HG02588 (cell line): ENCODE data around the gene STK38L.
"Not testable (repeated sequence)": the region's sequence is repeated elsewhere in the genome, so short reads cannot be mapped to it uniquely, and the experiment has no call there.

ENCODE experiments used
- ATAC-seq: cut with Tn5 transposase; IDR thresholded peaks from one replicate; pipeline ENCODE4 v1.9.1; 2021; ENCODE audit warnings: mild to moderate bottlenecking, moderate library complexity; ENCODE audit not compliant: unreplicated experiment

Gene STK38L

DNA sequence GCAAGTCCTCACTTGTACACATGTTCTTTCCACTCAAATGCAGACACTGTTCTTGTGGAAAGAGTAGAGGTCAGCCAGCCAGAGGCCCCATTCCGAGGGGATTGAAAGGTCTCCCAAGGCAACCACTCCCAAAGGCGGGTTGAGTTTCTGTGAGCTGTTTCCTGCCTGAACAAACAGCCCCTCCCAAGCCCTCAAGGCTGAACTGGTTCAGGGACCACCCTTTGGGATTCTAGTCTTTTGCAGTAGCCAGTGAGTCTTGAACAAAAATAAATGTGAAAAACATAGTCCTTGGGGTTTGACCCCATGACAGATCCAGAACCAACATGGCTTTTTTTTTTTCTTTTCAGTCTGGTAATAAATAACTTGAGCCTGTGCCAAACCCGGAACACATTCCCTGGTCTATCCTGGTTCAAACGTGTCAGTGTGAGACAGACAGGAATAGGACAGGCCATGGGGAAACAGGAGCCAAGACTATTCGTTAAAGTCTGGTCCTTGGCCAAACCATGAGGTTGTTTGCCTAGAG is 17.6 kb upstream of the STK38L start:
- no peak for ATAC-seq

DNA sequence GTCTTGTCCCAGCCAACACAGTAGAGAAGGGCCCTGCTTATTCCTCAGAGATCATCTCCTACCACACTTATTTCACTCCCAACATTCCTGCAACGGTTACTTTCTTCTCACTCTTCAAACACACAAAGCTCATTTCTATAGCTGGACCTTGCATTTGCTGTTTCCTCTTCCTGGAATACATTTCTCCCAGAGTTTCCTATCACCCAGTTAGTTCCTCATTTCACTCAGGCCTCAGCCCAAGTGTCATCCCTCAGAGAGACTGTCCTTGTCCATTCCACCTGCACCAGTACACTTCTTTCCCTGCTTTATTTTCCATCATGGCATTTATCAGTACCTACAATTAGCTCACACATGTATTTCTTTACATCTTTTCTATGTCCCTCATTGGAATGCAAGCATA is 14.7 kb upstream of the STK38L start:
- no peak for ATAC-seq

DNA sequence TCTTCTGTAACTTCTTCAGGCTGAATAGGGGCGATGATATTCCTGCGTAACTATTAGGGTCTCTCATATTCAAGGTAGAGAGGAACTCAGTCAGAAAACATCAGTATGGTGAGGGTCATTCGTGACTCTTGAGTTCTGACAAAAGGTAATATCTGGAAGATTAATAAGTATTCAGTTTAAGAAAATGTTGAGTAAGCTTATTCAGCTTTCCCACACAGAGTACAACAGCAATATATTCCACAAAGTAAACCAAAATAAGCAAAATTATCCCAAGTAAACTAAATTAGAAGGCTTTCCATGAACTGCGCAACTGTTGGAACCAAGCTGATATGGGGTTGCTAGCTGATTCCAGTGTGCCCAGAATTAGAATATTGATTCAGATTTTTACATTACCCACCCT is 12.7 kb upstream of the STK38L start:
- ATAC-seq = not testable (repeated sequence)

DNA sequence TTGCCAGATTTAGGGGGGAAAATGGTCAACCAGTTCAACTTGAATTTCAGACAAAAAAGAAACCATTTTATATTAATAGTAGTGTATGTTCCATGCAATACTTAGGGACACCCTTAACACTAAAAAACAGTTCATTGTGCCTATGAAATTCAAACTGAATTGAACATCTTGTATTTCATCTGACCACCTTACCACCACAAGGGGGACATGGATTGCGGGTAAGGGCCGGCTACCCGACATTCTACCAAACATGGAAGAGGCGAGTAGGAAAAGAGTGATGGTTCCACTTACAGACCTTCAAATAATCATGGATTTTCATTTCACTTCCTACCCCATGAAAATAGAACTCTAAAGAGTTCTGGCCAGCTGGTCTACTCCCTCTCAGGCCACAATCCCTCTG is 10.3 kb upstream of the STK38L start:
- no peak for ATAC-seq

DNA sequence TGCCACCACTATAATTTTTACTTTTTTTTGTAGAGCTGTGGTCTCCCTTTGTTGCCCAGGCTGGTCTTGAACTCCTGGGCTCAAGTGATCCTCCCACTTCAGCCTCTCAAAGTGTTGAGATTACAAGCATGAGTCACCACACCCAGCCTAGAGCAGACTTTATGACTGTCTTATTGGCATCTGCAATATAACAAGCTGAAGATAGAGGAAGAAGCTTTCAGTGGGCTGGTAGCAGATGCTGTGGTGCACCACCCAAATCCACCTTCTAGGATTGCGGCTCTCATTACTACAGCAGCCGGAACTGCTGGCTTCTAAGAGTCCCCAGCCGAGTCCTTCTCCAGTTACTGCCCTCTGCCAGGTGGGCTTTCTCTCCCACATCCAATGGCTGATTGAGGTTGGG is 7.6 kb upstream of the STK38L start:
- no peak for ATAC-seq

DNA sequence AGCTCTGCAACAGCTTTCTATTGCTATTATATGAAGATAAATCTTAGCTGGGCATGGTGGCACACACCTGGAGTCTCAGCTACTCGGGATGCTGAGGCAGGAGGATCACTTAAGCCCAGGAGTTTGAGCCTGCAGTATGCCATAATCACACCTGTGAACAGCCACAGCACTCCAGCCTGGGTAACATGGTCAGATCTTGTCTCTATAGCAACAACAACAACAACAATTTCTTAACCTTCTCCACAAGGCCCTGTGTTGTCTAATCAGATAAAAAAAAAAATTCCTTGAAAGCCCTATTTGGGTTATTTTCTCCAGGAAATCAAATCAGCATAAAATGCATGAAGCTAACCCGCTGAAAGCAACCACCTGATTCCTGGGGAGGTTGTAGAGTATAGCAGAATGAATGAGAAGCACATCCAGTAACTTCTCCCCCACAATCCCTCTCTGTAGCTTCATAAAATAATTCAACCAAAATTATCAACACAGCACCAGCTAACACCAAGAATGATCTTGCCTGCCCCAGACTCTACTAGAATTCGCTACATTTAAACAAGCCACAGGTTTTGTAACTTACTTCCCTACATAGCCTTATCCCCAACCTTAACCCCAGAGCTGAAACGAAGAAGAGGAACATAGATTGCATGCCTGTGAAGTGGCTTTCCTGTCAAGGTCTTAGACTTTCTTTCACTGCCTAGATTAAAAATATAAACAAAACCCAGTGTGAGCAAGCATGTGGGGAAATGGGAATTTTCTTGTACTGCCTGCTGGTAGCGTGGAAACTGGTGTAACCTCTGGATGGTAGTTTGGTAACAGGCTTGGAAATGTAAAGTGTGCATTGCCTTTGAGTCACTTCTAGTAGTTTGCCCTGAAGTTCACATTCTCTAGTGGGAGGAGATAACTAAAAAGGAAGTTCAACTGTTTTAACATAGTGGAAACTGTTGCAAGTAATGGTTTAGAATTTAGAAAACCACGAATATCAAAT is 6.0 kb upstream of the STK38L start:
- ATAC-seq = peak; percentile 71

DNA sequence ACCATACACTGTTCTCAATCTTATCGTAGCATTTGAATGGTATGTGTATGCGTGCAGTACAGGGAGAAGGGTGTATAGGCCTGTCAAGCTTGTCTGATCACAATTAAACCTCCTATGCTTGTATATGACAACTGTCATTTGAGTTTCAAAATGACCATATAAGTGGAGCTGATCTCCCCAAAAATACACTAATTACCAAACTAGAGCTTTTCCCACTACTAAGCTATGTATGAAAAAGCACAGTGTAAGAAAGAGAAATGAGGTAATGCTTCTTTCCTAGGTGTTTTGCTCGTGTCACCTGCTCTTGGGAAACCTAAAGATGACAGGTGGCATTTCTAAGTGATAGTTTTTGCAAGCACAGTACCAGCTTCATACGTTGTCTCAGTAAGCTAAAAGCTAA is 1.1 kb upstream of the STK38L start:
- no peak for ATAC-seq

DNA sequence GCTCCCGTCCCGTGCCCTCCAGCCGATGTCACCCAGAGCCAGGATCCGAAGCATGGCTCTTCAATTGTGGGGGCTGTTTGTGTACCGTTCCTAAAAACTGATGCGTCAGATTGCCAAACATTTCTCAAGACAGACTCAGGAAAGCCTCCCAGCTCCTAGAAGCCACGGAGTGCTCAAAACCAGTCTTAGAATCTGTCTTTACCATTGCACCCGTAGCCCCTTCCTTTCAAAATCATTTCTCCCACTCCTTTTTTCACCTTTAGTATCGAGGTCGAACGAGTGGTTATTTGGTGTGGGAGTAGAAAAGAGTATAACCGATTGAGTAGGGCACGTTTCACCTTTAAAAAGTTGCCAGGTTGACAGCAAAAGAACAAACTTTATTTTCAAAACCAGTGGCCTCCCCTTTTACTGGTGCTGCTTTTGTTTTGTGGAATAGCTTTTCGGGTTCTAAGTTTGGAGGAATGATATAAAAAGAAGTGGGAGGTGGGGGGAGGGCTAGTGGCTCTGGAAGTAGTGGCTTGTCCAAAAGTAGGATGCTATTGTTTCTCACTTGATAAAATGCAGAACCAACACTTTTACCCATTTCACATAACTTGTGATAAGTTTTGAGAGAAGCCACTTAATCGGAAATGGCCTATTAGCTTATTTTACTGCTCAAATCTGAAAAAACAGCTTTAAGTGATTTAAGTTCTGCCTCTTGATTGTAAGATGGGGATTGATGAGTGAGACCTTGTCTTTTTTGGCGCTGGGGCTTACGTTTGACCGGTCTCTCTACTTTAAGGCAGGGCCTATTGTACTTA is 803 bp downstream of the STK38L start:
- ATAC-seq = peak; percentile 1

DNA sequence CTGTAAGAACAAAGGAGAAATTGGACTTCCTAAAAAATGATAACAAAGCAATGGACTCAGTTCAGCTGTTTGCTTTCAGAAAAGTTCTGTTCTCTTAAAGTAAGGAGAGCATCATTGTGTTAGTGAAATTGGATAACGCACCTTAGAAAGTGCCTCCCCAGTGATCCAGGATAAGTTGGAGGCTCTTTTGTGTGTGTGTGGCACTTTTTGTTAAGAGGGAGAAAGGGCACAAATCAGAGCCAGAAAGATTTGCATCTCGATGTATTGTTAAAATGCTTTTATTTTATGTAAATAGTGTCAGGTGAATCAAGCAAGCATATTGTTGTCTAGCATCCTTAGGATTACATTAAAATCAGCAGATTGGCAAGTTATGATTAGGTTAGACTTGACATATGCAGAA is 2.1 kb downstream of the STK38L start:
- no peak for ATAC-seq

DNA sequence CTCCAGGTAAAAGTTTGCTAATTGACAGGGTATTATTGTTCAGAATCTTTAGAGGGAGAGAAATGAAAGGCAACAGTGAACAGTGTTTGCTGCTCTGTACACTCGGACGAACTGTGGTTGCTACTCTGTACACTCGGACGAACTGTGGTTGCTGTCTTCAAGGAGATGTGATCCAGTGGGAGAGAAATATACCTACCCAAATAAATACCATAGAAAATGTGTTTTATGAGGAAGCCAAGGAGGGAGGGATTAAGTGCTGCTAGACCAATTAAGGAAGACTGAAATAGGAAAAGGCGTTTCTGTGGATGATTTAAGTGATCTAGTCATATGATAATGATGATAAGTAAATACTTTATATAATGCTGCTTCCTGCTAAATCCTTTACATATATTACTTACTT is 2.7 kb downstream of the STK38L start:
- no peak for ATAC-seq

DNA sequence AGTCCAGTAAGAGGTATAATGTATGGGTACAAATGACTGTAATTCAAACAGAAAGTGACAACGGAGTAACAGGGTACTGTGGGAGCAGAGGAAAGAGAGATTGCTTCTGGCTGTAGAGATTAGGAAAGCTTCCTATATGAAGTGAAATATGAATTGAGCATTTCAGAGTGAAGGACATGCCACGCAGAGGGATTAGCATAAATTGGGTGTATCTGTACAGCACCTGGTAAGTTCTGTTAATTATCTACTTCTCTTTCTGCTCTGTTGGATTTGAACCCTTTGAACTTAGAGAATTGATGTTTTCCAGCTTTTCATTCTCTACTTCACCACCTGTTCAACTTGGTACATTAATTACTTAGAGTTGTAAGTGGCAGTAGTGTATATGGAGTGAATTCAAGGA is 8.8 kb downstream of the STK38L start:
- peak; percentile 51 for ATAC-seq

DNA sequence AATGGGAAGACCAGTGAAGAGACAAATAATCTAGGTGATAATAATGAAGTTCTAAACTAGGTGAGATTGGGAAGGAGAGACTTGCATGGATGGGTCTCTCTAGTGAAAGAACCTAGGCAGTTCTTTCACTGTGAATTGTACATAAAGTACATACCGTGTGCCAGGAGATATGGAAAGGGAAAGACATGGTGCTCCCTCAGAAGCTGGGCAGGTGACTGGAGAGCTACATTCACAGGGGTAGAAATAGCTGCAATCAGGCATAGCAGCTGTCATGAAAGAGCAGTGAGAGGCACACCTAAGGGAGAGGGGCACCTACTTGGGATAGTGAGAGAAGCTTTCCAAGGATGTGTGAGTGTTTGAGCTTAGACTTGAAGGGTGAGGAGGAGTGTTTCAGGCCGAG is 9.3 kb downstream of the STK38L start:
- no peak for ATAC-seq

DNA sequence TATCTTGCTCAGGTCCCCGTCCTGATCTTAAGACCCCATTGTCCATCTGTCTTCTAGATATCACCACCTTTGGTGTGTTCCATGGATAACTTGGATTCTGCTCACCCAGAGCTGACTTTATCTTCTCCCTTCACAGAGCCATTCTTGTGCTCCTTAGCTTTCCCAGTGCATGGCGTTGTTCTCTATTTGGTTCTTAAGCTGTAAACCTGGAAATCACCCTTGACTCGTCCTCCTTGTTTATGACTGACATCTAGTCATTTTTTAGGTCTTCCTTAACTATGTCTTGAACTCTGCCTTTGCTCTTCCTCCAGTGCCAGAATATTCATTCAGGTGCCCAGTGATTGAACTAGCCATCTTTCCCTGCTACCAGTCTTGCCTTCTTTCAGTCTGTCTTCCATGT is 11.7 kb downstream of the STK38L start:
- ATAC-seq = no peak

DNA sequence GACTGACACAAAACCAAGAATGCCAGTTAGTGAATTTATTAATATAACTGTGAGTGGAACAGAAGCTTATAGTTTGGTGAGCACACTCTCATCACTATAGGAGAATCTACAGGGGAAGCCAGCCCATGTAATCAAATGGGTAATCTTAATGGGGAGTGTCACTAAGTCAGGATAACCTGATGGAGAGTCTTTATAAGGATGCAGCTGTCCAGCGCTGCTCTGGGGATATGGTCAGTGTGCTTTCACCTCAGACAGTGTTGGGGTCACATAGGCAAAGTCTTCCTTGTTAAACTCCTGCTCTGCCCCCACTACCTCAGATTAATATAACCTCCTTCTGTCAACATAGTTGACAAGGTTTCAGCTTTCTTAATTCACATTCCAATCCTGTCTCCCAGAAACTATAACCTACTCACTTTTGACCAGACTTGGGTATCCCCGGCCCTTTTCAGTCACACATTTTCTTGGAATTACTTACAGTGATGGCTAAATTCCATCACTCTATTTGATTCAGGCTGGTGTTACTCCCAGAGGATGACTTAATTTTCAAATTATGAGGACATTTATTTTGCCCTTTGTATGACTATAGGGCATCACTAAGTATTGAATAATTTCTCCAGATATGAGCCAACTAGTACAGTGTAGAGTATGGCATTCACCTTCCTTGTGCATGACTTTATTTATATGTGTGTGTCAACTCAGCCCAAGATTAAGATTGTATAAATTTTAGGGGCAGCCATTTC is 13.2 kb downstream of the STK38L start:
- ATAC-seq = no peak

DNA sequence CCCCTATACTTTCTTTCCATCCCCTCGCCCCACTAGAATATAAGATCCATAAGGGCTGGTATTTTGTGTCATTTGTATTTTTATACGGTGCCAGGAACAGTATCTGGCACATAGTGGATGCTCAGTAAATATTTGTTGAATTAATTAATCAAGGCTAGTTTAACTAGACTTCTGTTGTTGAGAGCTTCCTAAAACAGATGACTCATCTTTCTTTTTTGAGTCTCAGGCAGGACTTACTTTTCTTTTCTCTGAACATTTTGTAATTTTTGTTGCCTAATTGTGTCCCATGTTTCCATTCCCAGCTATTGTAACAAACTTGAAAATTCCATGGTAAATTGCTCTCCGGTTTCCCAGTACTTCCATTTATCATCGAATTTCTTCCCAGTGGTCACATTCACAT is 16.7 kb downstream of the STK38L start:
- no peak for ATAC-seq

DNA sequence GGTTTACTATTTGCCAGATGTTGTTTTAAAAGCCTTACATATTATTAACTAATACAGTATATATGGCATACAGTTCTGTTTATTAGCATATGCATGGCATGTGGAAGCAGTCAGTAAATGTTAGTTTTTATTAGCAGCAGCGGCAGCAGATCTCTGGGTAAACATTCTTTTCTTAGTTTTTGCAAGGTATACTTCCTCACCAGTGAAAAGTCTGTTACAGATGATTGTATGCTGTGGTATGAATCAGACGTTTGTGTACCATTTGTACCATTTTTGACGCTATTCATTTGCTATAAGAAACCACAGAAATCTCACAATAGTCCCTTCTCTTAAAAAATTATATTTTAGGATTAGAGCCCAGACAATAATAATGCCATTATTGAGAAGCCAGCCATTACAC is 17.8 kb downstream of the STK38L start:
- no peak for ATAC-seq

DNA sequence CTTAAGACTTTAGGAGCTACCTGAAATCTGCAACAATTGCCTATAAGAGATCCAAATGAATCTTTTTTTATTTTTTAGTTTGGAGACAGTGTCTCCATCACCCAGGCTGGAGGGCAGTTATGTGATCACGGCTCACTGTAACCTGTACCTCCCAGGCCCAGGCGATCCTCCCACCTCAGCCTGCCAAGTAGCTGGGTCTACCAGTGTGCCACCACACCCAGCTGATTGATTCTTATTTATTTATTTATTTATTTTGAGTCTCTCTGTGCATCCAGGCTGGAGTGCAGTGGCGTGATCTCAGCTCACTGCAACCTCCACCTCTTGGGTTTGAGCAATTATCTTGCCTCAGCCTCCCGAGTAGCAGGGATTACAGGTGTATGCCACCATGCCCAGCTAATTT is 26.1 kb downstream of the STK38L start:
- ATAC-seq = no peak

DNA sequence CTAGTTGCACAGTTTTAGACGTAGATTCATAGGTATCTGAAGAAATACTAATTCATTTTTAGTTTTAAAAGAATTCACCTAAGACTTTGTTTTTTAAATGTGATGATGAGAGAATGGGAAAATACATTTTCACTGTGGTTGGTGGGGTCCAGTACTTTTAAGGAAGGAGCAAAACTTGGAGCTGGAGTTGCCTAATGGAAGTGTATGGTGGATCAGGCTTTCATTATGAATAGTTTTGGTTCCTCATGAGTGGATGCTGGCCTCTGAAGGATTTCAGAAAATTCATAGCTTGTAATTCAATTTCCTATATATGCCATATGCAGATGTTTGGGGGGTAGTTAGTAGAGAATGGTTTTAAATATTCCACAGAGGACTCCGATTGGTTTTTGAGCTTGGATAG is 27.1 kb downstream of the STK38L start:
- ATAC-seq = no peak

DNA sequence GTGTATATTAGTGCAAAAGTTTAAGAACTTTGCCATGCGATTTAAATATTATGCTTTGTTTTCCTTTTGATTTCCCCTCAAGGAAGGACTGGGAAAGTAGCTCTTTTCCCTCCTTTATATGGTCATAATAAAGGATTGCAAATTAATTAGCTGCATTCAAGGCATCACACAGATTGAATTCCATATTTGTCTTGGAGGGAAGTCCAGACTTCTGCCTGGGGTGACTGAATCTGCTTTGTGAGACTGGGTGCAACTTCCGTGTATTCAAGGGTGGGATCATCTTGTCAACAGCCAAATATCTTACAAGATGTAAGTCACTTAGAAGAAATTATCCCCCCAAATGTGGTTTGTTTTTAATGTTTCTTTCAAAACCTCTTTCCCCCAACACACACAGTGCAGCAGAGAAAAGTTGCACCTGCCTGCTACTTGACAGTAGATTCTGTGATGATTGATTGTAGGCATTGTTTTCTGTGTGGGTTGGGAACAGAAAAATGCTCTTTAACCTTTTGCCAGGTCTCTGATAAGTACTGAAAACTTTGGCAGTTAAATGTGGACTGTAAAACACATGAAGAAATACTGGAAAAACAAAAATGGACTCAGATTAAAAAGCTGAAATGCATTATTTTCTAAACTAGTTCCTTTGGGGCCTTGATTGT is 28.4 kb downstream of the STK38L start:
- no peak for ATAC-seq

DNA sequence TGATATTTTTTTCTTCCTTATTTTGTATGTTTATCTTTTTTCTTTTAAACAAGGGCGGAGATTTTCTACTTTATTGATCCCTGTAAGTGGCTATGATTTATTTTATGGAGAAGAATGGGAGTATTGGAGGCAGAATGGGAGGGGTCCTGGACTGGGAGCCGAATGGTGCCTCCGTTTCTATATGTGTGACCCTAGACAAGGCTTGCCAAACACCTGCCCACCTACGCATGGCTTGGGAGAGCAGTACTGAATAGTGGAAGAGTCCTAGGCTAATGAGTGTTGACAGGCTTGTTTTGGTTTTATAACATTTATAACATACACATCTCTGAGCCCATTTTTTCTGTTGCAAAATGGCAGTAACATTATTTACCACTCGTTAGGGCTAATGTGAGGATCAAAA is 29.0 kb downstream of the STK38L start:
- no peak for ATAC-seq

DNA sequence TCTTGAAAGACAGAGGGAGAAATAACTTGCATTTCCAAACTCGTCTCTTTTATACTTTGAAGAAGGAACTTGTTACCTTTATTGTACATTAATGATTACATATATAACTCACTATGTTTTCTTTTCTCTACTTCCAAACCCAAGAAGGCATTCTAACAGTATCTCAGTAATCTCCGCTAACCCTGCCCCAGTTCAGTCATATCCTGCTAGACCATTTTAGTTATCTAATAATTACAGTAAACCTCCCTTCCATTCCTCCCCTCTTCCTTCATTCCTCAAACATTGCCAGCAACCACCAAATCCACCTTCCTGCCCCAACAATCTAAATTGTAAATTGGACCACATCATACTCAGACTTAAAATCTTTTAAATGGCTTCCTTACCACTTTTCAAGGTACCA is 30.6 kb downstream of the STK38L start:
- no peak for ATAC-seq
